Psoas muscle (tissue), 8 donors: Measurements from ENCODE around the gene IPO4. TPM values are rescaled to one million over a fixed set of nuclear protein-coding genes. Genes with fewer than 3 reads are reported as not detected.
A peak's percentile ranks its signal among the peaks of the same experiment; 100 is the strongest.

Experiments used
- ATAC-seq, 4 donors: fragments of 200-7000 bp; cut with Tn5 transposase; one replicate each; pipeline ENCODE4 v1.9.1; 2020; ENCODE audit warnings: moderate library complexity in 3 of 4, mild to moderate bottlenecking in 2 of 4
- DNase-seq, 2 donors: peaks; one replicate each; pipeline ENCODE4 v3.0.0-alpha.2; 2020
- H3K27ac ChIP-seq: fragments of 200-600 bp; one replicate; pipeline ENCODE4 v1.8.0; 2022
- H3K27me3 ChIP-seq, 3 donors: fragments of 200-600 bp in 1 of 3; one replicate each; pipeline versions ENCODE4 v1.6.1 to v1.8.0; 2013 to 2022; ENCODE audit warnings: low read length in 2 of 3, mild to moderate bottlenecking in 2 of 3, moderate library complexity in 1 of 3; ENCODE audit not compliant: insufficient read depth in 3 of 3
- H3K36me3 ChIP-seq, 2 donors: fragments of 200-600 bp in 1 of 2; one replicate each; pipeline versions ENCODE4 v1.6.1 to v1.8.0; 2013 to 2022; ENCODE audit warnings: low read depth in 1 of 2, mild to moderate bottlenecking in 1 of 2, moderate library complexity in 1 of 2; ENCODE audit not compliant: insufficient read depth in 1 of 2
- H3K4me1 ChIP-seq: fragments of 200-600 bp; one replicate; pipeline ENCODE4 v1.8.0; 2022
- H3K4me3 ChIP-seq: fragments of 200-600 bp; one replicate; pipeline ENCODE4 v1.8.0; 2022; ENCODE audit warnings: mild to moderate bottlenecking
- H3K9me3 ChIP-seq: fragments of 200-600 bp; one replicate; pipeline ENCODE4 v1.8.0; 2022
- WGBS, 3 donors: extraction: QIAGEN DNeasy Blood & Tissue Kit; methylation state at CpG; one replicate each; pipeline versions ENCODE4 v1.1.6 to v1.1.7; 2013; 5-methylcytosine and 5-hydroxymethylcytosine counted together
- intact Hi-C, 2 donors: fragments of 100-400 bp; cut with DNase I; formaldehyde crosslinking; loops; one replicate each; pipeline versions ENCODE4 v1.11.0 to v1.14.2; 2022
- polyA plus RNA-seq, 3 donors: library from polyadenylated mRNA; stranded (reverse); fragments of 200-250 nt; gene quantifications; one replicate each; pipeline ENCODE4 v1.2.3, GENCODE V29; 2013
- total RNA-seq, 4 donors: library from RNA; stranded (reverse); fragmentation: NEBNext Ultra II Directional in 2 of 4; extraction: Animal tissue kit (Norgen Biotek cat#: 25700) in 2 of 4; gene quantifications; one replicate each; pipeline versions ENCODE4 v1.2.1 to v1.2.4, GENCODE V29; 2021 to 2023
- TF ChIP-seq, protein P1 (sequence below): fragments of 200-600 bp; IDR thresholded peaks from one replicate; pipeline ENCODE4 v1.8.0; 2022; ENCODE audit warnings: antibody characterized with exemption
- donor health status: healthy with polysubstance abuse.
- donor health status: DM: no; HTN: no; CAD: no; lungs with moderate emphysema.
- donor health status: Bipolar disorder and iron deficiency.
- donor health status: healthy.
- donor health status: DM: yes; HTN: yes; CAD: no.
- donor health status: DM: no; HTN: no; CAD: no.
- donor health status: DM: no; HTN: no; CAD: no.
- donor health status: DM: yes; HTN: yes; CAD: no.

IPO4 gene
- total and polyA plus RNA-seq, 7 donors: 28.8 to 99.7 (median 62.4) TPM

DNA sequence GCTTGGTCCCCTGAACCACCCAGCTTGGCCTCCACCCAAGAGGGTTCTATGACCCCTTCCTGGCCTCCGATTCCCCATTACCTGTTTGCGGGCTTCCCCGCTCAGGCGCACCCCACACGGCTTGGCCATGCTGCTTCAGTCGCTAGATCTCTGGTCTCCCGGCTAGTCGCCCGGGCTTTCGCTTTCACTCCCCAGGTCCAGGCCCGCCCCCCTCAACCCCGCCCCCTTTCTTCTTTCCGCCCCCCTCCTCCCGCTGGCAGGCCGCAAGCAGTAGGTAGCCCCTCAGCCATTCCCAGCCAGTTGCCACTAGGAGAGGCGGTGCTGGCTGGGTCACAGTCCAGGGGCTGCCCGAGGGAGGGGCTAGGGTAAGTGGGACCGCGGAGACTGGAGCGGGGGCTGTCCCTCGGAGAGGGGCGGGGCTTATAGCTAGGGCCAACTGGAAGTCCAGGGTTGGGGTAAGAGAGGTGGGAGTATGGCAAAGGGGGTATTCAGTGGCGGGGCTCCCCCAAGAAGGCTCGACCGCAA is 42.1 kb downstream of the IPO4 start, which contains the start of gene PSME2:
Gene PSME2, minus strand, starts transcription at position 158 of the 525 bp plus-strand sequence. Its CDS starts 29 bp downstream, at position 129.
- intact Hi-C loops: loop anchor here (5.0 kb wide), 1 partner anchor 34 kb away; the partner anchor contains the start of genes DCAF11 (in 2 of the 2) and NRL (in 2 of the 2)

DNA sequence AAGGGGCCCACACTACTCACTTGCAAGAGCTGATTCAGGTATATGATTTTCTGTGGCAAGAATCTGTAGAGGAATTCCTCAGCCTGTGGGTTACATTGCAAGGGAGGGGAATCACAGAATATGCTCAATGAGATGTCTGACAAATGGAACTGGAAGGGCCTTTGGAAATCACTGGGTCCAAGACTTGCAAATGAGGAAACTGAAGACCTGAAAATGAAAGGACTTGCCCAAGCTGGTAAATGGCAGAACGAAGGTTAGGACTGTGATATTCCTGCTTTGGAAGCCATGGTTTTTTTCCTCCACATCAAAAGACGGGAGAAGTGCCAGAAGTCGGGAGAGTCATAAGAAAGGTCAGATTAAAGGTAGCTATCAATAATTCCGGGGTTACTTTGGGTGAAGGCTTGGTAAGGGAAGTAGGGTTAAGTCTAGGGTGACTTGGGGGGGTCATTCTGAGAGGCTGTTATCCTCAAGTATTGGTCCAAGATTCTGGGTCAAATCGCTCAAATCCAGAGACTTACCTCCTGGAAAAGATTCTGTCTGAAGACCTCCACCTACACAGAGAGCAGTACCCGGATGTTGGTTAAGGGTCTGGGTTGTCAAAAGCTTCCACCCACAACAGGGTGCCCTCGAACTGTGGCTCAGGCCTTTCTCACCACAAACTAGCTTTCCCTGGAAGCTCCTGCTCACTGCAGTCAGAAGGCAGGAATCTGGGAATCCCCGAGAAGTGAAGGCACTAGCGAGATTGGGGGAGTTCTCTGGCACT is 42.7 kb downstream of the IPO4 start:
- Histone ChIP-seq H3K4me1 (peaks cover 42% of the 10 kb centered on the region), H3K4me3 (peak overlapping the region; percentile 97), H3K27ac (peak overlapping the region; percentile 86), H3K9me3 (no peaks in the 10 kb centered on the region), H3K36me3 (peaks cover 0 to 41% of the 10 kb centered on the region in 2 donors), H3K27me3 (no peaks in the 10 kb centered on the region)
- DNase-seq (no peak), ATAC-seq (no peak)
- TF ChIP-seq, protein P1, sequence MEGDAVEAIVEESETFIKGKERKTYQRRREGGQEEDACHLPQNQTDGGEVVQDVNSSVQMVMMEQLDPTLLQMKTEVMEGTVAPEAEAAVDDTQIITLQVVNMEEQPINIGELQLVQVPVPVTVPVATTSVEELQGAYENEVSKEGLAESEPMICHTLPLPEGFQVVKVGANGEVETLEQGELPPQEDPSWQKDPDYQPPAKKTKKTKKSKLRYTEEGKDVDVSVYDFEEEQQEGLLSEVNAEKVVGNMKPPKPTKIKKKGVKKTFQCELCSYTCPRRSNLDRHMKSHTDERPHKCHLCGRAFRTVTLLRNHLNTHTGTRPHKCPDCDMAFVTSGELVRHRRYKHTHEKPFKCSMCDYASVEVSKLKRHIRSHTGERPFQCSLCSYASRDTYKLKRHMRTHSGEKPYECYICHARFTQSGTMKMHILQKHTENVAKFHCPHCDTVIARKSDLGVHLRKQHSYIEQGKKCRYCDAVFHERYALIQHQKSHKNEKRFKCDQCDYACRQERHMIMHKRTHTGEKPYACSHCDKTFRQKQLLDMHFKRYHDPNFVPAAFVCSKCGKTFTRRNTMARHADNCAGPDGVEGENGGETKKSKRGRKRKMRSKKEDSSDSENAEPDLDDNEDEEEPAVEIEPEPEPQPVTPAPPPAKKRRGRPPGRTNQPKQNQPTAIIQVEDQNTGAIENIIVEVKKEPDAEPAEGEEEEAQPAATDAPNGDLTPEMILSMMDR: no peak
- intact Hi-C loops: loop anchor here (5.0 kb wide), 1 partner anchor 34 kb away; the partner anchor contains the start of genes DCAF11 (in 2 of the 2) and NRL (in 2 of the 2)
- WGBS, 3 donors: 12 to 14% (median 13%) methylated on average over 9 of the region's 9 CpGs

More for the DNA sequence above, 42.1 kb downstream of the IPO4 start, which contains the start of gene PSME2:
- Histone ChIP-seq H3K27ac (peak within 1 kb of the TSS; percentile 86), H3K9me3 (no peaks in the 10 kb centered on the region), H3K4me3 (peak within 1 kb of the TSS; percentile 97), H3K36me3 (peaks cover 0 to 47% of the 10 kb centered on the region in 2 donors), H3K27me3 (no peaks in the 10 kb centered on the region), H3K4me1 (peaks cover 42% of the 10 kb centered on the region)
- ATAC-seq (peak; percentile 81 to 86 (median 84)), DNase-seq (peak; percentile 95 to 96)
- 0 to 1% (median 0%) methylated on average over 17 to 25 of the region's 25 CpGs for WGBS, 3 donors
- TF ChIP-seq, protein P1: no peak

DNA sequence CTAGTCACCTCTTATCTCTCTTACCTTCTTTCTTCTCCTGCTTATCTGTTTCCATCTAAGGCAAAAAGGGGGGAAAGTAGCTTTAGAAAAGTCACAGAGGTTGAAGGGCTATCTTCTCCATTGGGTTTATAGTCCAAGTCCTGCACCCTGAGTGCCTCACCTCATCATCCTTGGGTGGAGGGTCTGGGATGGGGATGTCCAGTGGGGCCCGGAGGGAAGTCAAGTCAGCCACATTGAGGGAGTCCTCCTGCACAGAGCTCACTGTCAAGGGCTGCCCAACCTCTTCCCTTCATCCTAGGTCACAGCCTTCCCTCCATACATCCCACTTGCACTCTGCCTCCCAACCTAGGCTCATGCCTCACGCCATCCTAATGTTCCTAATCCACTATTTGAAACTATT is 43.4 kb downstream of the IPO4 start:
- peak overlapping the region; percentile 97 for H3K4me3 ChIP-seq
- no peak for ATAC-seq
- H3K27me3 ChIP-seq: no peaks in the 10 kb centered on the region
- peaks cover 42% of the 10 kb centered on the region for H3K4me1 ChIP-seq
- H3K36me3 ChIP-seq: peaks cover 0 to 34% of the 10 kb centered on the region in 2 donors
- H3K27ac ChIP-seq: peak overlapping the region; percentile 86
- no peaks in the 10 kb centered on the region for H3K9me3 ChIP-seq
- intact Hi-C loops: loop anchor here (5.0 kb wide), 1 partner anchor 33 kb away; the partner anchor contains the start of genes DCAF11 (in 2 of the 2) and NRL (in 2 of the 2)
- WGBS, 3 donors: 89 to 98% (median 94%) methylated on average over 2 of the region's 2 CpGs
- DNase-seq: no peak
- TF ChIP-seq, protein P1: no peak

DNA sequence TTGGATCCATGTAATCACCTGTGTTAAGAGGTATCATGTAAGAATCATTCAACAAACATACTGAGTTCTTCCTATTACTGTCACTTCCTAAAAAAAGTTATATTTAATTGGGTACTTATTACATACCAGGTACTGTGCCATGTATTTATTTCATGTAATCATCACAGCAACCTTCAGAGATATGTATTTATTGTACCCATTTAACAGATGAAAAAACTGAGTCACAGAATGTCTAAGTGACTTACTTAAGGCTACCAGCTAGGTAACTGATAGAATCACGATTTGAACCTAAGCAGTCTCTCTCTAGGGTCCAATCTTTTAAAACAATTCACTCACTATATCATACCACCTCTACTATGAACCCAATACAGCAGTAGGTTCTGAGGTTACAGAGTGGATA is 44.2 kb downstream of the IPO4 start:
- intact Hi-C loops: no loop called here
- Histone ChIP-seq H3K9me3 (no peaks in the 10 kb centered on the region), H3K27ac (no peak overlapping the region), H3K4me3 (no peak overlapping the region), H3K4me1 (peaks cover 49% of the 10 kb centered on the region), H3K36me3 (peaks cover 0 to 27% of the 10 kb centered on the region in 2 donors), H3K27me3 (no peaks in the 10 kb centered on the region)
- ATAC-seq: no peak
- 87 to 97% (median 92%) methylated on average over 1 of the region's 1 CpG for WGBS, 3 donors
- no peak for DNase-seq
- TF ChIP-seq, protein P1: no peak
